COR-L47 (cell line): ENCODE results near the gene ZFR.
"Not testable (repeated sequence)": the region's sequence is repeated elsewhere in the genome, so short reads cannot be mapped to it uniquely, and the experiment has no call there.

Experiments used
- DNase-seq: peaks from one replicate; lab custom pipeline; 2025; lab: John Stamatoyannopoulos, UW

Gene ZFR

DNA sequence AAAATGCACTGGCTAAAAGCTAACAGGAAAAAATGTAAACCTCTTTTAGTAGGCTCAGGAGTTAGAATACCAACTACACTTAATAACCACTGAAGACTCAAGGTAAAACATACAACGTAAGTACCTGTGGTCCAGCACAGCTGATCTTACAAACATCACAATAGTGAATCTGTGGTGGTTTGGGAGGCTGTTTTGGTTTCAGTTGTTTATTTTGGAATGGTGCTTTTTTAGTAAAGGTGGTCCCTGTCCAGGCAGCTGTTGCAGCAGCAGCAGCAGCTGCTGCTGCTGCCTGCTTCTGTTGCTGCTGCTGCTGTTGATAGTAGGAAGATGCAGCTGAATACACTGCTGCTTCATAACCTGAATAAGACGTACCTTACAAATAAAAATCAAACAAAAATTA, 37.9 kb downstream of the ZFR start:
- no peak for DNase-seq

DNA sequence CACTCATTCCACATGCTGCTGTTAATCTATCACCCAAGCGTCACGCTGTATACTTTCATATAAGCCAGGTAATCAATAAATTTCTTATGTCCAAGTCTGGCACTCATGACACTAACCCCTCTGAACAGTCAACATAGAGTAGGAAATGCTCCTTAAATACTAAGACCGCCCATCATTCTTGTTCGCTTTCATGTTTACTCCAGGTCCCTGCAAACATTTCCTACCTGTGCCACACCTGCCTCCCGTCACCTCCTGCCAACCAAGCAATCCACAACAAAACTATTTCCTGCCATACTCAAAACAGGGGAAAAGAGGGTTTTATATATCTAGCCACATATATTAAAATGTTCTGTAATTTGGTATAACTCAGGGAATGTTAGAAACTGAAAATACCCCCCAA, 39.0 kb downstream of the ZFR start:
- DNase-seq: no peak

DNA sequence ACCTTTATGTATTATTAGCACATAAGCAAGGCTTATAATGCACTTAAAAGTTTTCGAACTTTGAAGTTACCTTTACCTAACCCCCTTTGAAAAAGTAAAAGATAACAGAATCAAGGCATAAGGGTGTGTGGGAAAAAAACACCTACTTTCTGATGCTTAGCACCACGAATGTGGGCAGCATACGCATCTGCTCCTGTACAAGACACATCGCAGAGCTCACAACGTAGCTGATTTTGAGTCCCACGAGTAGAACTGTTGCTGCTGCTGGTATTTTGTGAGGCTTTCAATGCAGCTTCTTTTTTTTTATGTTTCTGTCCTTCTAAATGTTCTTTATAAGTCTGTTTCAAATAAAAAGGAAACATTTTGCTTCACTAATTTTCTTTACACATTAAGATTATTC, 40.8 kb downstream of the ZFR start:
- DNase-seq: no peak

GRCh38 chr5:32400401-32400800, 44.1 kb downstream of the ZFR start:
- DNase-seq: no peak

DNA sequence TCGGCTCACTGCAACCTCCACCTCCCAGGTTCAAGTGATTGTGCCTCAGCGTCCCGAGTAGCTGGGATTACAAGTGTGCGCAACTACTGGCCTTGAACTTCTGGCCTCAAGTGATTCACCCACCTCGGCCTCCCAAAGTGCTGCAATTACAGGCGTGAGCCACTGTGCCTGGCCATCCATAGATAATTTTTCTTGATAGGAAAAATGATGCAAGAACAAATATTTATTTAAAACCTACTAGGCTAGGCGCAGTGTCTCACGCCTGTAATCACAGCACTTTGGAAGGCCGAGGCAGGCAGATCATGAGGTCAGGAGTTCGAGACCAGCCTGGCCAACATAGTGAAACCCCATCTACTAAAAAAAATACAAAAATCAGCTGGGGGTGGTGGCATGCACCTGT, 45.8 kb downstream of the ZFR start:
- not testable (repeated sequence) for DNase-seq

DNA sequence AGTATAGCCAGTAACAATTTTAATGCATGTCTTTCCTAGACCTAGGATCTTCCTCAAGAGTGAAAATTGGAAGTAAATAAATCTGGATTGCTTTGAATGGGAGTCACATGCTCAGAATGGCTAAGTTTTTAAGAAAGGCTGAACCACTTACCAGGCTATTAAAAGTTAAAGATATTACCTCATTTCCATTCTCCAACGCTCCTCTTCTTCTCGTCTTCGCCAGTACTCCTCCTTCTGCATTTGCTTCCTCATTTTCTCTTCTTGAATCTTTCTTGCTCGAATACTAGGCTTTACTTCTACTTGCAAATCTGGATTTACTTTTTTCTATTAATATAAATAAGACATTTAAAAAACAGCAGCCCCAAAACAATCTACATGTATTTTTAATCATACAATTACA, 49.6 kb downstream of the ZFR start:
- DNase-seq: no peak

DNA sequence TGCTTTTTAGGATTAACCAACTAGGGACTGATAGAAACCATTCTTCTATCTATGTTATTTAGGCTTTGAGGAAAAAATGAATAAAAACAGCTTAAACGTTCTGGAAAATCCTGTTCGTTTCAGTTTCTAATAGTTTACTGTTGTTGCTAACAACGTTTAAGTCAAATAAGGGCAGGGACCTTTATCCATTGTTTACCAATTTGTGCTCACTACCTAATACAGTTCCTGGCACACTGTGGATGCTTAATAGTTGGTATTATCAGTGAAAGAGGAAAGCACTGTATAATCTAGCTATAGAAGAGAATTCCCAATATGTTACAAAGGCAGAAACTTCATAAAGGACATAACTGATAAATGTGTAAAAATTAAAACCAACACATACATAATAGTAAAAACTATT, 52.5 kb downstream of the ZFR start:
- DNase-seq: no peak

- no peak for DNase-seq
Measured at GRCh38 chr5:32390819-32391591, 53.5 kb downstream of the ZFR start.

DNA sequence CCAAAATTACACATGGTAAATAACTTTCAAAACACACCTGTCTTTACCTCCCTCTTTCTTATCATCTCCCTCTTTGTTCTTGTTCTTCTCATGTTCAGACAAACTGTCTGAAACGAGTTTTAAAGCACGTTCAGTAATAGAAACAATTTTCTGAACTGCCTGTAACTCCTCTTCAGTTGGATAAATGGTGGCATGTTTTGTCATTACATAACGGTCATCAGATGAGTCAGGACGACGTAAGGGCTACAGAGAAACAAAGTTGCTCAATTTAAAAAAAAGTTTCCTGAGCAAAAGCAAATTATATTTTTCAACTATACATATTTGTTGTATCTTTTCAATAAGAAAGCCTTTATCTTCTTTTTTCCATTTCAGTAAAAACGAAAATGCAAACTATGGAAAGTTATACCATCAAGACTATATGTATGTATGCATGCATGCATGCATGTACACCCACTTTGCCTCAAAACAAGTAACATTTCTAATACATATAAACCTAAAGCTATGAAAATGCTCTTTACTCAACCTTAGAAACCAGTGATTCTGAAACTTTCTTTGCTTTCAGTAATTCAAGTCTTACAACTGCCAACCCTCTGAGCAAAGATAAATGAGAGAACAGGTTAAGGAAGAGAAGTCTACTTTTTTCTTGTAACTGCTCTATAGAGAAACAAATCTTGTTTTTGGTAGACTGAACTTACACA, 56.0 kb downstream of the ZFR start:
- DNase-seq: no peak

DNA sequence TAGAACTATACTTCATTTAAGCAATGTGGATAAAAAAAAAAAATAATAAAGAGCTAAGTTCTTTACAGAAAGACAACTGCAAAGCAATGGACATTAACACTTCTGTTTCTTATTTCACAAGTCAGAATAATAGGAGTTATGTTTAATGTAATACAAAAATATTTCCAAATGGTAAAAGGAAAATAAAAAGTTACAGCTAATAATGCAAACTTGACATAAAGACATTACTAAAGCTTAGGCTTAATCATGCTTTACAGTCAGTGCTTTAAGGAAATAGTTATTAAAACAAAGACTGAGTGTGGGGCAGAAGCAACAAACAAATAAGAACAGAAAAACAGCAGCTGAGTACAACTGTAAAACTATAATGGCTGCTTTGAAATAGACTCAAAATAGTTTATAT, 56.7 kb downstream of the ZFR start:
- DNase-seq: no peak

DNA sequence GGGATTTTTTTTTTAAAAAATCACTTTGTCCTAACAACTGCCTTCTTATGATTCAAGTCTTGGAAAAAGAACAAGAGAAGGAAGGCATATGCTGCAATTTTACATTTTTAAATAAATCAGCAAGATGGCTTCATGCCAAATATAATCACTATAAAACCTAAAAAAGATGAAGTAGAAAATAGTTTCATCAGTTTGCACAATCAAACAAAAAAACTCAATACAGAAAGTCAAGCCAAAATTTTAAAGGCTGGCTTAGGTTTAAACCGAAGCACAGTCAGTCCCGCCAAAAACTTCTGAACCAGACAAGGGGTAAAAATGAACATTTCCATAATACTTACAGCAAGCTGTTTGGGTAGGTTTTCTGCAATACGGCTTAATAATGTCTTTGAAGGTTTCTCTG, 57.3 kb downstream of the ZFR start:
- DNase-seq: no peak

DNA sequence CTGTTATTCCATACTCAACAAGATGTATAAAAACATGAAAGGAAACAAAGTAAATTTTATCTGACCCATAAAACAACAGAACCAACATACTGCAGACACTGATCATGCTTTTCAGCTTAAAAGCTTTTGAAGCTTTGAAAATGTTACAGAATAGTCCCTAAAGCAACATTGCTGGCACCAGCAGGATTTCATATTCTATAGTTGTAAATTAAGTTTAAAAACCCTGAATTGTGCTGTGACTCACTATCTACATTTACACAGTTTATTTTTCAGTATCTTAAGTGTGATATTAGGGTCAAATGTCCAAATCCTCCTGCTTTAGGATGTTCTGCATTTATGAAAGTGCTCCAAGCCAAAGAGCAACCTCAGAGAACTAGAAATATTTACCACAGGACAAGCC, 59.9 kb downstream of the ZFR start:
- no peak for DNase-seq

GRCh38 chr5:32383586-32383985, 61.0 kb downstream of the ZFR start:
- DNase-seq: no peak

GRCh38 chr5:32383065-32383464, 61.5 kb downstream of the ZFR start:
- DNase-seq: no peak

DNA sequence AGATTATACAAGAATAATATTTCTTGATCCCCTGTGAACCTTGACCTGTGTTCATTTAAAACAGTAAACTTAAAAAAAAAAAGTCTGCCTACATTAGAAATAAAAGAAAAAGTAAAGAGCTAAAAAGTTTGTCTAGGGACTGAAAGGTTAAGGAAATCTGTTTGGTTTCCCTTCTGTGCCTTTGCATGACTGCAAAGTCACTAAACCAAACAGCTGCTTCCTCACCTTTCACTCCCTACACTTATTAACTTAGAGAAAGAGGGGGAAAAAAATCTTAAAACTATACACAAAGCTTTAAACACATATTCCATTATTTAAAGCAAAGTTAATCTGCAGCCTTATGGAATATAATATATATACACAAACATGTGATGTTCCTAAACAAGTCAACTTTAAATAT, 65.1 kb downstream of the ZFR start:
- DNase-seq: no peak

GRCh38 chr5:32378966-32379365, 65.6 kb downstream of the ZFR start:
- no peak for DNase-seq

DNA sequence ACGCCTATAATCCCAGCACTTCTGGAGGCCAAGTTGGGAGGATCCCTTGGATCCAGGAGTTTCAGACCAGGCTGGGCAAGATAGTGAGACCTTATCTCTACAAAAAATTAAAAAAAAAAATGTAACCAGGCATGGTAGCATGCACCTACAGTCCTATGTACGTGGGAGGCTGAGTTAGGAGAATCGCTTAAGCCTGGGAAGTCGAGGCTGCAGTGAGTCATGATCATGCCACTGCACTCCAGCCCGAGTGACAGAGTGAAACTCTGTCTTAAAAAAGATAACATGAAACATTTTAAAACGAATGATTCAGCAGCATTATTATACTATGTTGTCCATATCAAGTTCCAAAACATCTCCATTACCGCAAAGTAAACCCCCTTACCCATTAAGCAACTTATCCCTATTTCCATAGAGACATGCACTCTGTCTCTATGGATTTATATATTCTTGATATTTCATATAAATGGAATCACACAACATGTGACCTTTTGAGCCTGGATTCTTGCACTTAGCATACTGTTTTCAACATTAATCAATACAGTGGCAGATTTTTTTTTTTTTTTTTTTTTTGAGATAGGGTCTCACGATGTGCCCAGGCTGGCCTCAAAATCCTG, 74.9 kb downstream of the ZFR start:
- DNase-seq: no peak

DNA sequence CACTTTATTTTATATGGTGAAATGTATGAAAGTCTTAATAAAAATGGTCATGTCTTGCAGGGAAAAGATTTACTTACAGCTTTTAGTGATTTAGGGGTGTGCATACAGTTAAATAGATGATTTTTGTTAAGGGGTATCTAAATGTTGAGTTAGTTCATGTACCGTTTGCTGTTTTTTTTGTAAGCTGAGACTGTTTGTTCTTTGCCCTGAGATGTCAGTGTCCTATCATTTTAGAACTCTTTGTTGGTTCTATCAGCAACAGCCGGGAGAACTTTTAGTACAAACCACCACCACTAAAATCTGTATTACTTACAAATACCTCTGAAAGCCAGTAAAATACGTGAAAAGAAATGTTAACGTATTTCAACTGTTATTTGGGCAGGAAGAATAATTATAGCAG, 75.5 kb downstream of the ZFR start:
- DNase-seq: no peak

DNA sequence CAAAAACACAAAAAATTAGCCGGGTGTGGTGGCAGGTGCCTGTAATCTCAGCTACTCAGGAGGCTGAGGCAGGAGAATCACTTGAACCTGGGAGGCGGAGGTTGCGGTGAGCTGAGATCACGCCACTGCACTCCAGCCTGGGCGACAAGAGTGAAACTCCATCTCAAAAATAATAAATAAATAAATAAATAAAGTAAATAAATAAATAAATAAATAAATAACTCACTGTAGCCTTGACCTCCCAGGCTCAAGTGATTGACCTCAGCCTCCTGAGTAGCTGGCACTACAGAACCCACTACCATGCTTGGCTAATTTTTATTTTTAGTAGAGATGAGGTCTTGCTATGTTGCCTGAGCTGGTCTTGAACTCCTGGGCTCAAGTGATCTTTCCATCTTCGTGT, 77.3 kb downstream of the ZFR start:
- DNase-seq: not testable (repeated sequence)

DNA sequence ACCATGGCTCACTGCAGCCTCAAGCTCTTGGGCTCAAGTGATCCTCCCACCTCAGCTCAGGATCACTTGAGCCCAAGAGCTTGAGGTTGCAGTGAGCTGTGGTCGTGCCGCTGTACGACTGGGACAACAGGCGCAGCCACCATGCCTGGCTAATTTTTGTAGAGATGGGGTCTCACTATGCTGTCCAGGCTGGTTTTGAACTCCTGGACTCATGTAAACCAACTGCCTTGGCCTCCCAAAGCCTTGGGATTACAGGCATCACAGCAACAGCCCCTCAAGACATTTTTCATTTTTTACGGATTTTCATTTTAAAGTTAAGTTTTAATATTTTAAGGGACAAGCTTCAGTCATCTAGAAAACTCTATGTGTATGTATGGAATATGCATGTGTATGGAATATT, 78.9 kb downstream of the ZFR start:
- no peak for DNase-seq

DNA sequence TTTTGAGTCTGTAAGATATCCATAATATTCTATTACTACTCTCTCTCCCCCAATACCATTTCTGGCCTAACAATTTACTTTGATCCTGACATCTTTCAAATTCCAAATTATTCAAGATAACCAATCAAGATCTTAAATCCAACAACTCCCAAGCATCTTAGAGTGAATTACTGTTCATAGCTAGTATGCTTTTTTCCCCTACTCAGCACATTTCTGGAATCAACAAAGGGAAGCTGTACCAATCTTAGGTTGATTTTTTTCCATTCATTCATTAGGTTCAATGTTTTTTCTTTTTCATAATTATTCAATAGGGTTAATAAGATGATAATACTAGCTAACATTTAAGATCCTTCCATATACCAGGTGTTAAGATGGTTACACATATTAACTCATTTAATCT, 81.5 kb downstream of the ZFR start:
- no peak for DNase-seq

- DNase-seq: no peak
Measured at GRCh38 chr5:32362527-32362926, 82.0 kb downstream of the ZFR start.

DNA sequence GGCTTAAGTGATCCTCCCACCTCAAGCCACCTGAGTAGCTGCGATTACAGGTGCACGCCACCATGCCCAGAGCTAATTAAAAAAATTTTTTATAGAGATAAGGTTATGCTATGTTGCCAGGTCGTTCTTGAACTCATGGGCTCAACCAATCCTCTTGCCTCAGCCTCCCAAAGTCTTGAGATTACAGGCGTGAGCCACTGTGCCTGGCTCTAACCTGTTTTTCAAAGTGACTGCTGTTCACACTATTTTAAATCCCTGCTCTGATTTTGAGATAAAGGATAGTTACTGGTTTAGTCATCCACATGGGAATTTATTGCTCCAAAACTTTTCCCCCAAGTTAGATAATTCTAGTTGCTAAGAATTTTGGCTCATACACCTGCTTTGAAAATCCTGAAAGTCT, 83.6 kb downstream of the ZFR start:
- no peak for DNase-seq

DNA sequence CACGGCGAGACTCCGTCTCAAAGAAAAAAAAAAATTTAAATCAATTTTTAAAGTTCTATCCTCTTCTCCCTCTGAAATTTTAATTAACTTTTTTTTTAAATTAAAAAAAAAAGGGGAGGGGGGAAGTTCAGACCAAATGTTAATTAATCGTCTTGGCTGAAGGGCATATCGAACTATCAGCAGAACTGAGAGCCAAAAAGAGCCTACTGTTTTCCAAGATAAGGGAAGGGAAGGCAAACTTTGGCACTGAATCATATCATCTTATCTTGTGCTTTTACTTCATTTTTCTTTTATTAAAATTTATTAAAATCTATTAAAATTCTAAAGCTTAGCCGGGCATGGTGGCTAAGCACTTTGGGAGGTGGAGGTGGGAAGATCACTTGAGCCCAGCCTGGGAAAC, 85.9 kb downstream of the ZFR start:
- no peak for DNase-seq
